GM10847 (cell line): ENCODE measurements around the gene SMIM38.

Experiments
- POLR2A ChIP-seq: IDR thresholded peaks from 2 replicates; pipeline ENCODE4 v1.6.1; 2011; ENCODE audit not compliant: insufficient read length; ENCODE audit errors: extremely low read depth

Gene SMIM38

DNA sequence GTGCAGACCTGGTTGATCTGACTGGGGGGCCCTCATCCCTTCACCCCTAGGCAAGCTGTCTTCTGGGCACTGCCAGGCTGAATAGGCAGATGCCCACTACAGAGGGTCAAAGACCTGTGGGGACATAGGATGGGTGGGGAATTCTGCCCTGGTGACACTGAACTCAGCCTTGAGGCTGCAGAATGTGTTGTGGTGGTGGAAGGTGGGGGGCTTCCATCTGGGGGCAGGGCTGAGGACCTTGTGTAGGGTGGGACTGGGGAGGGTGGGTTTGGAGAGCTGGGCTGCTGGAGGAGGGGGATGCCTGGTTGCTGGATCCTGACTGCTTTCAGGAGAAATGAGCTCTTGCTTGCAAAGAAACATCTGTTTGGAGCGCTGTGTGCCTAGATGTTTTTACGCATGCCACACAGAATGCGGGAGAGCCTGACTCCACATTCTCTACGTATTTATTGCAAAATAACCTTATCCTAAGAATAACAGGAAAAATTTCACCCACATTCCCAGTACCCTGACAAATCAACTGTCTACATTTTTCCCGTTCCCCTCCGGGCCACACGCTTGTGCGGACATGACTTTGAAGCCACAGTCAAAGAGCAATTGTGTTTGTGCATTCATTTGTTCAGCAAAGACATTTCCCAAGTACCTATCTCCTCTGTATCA lies 18.3 kb downstream of the SMIM38 start:
- TF ChIP-seq POLR2A: no peak

DNA sequence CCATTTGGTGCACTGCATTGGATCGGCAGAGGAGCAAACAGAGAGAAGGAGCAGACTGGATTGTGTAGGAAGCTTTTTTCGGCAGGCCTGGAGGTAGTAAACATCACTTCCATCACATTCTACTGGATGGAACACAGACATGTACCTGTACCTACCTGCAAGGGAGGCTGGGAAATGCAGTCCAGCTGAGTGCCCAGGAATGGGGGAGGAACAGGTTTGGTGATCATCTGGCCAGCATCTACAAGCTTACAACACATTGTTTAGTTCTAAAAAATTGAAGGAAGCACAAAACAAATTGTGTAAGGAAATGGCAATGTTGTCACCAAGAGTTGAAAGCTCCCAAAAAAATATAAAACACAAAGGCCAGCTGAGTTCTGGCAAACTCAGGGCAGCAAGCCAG lies 19.1 kb downstream of the SMIM38 start:
- no peak for TF ChIP-seq POLR2A

DNA sequence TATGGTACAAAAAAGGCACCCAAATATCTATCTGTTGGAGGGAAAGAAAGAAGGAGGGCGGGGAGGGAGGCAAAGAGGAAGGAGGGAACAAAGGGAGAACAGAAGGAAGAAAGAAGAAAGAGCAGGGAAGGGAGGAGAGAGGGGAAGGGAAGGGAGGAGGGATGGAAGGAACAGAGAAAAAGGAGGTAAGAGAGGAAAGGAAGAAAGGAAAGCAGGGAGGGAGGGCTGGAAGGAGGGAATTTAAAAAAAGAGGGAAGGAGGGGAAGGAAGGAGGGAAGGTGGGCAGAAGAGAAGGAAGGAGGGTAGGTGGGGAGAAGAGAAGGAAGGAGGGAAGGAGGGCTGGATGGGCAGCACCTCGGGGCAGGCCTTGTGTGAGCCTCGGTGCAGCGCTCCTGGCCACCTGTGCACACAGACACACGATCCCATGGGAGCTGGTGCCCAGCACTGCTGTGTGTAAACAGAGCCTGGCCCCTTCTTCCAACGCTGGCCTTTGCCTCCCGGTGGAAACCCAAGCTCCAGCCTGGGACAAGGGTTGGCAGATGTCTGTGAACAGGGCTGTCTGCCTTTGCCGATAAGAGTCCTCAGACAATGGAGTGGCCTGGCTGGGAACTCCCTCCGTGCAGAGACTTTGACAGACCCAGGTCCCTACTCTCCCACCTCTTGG lies 23.2 kb downstream of the SMIM38 start:
- TF ChIP-seq POLR2A: no peak

DNA sequence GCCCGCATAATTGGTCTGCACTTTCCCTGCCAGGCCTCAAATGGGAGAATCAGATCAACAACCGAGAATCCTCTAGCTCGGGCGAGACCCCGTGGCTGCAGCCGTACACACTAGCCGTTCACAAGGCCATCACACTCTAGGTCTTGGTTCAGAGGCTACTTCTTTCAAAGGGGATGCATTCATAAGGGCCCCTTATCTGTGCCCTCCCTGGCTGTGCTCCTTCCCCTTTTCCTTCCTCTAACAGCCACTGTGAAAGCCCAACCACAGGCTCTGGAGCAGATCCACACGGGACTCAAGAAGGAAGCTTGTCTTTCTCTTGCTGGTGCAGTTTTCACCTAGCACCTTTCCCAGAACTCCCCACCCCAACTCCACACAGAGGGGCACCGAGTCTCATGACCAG lies 24.5 kb downstream of the SMIM38 start:
- TF ChIP-seq POLR2A: no peak

DNA sequence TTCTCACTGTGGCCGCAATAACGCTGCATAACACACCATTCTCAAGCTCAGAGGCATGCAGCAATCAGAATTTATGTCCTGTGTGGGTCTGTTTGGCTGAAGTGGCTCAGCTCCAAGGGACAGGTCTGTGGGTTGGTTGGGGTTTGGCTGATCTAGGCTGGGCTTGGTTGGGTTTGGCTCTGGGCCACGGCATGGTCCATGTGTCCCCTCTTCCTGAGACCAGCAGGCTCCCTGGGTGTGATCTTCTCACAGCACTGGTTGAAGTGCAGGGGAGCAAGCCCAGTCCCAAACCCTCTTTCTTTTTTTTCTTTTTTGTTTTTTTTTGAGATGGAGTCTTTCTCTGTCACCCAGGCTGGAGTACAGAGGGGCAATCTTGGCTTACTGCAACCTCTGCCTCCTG lies 25.0 kb downstream of the SMIM38 start:
- TF ChIP-seq POLR2A: no peak

DNA sequence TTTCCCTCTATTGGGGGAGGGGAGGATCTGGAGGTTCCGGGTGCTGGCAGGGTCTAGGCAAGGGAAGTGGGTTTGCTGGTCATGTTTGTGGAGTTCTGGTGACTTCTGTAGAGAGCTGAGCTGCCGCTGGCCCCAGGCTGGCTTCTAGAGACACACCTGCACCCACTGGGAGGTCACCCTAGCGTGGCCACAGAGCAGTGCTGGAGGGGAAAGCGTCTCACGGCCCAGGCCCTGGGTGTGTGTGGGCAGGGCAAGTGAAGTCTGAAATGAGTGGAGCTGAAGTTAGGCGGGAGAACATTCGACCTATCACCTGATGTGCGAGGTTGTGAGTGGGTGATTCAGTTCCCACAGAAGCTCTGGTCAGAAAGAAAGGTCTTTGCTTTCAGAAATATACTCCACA lies 27.9 kb downstream of the SMIM38 start:
- no peak for TF ChIP-seq POLR2A

DNA sequence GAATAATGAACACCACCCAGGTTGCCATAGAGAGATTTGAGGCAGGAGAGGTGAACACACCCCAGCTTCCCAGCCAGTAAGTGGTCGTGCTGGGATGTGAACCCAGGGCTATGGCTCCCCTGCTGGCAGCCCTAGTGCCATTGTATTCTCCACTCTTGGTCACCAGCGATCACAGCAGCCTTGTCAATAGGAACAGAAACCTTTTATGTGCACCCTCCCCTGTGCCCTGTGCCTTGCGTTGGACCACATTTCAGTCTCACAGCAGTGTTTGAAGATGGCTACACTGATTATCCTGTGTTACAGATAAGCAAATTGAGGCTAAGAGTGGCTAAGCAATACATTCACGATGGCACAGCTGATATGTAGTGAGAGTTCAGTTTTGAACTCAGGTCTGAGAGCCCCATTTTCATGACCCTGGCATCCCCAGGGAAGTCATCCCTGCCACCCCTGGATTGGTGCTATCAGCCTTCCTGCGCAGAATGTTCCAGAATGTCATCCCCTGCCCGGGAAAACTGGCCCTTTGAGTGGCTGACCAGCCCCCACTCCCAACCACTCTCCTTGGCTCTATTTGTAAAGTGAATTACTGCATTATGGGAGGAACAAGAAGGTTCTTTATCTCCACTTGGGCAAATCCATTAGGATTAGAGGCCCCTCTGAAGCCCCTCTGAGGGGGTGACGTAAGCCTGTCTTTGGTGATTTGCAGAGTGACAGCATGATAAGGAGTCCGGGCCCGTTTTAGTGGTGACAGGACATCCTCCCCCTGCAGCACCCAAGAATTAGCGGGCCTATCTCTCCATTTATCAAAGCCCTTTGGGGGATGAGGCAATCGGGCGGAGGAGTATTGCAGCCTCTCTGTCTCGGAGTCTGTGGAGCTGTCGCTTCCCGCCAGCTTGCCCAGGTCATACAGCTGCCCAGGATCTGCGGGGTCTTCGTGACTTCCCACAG lies 30.9 kb downstream of the SMIM38 start:
- TF ChIP-seq POLR2A: no peak

DNA sequence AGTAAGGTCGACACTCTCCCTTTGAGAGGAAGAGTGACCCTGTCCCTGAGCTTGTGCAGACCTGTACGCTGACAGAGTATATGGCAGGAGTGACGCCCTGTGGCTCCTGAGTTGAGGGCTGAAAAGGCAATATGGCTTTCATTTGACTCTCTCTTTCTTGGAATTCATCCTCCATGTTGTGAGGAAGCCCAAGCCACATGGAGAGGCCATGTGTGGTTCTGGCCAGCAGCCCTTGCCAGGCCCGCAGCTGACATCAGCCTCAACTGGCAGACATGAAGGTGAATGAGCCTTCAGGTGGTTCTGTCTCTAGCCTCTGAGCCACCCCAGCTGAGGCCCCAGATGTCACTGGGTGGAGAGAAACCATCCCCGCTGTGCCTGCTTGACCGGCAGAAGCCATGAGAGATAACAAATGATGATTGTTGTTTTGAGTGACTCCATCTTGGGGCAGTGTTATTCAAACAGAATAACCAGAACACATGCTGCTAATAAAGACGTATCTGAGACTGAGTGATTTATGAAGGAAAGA lies 31.9 kb downstream of the SMIM38 start:
- TF ChIP-seq POLR2A: no peak

DNA sequence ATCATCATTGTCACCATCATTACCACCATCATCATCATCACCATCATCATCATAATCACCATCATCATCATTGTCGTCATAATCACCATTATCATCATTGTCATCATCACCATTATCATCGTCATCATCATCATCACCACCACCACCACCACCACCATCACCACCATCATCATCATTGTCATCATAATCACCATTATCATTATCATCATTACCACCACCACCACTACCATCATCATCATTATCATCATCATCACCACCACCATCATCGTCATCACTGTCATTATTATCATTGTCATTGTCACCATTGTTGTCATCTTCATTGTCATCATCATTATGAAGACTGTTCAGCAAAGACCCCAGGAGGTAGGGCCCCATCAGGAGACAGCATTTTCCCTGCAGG lies 33.3 kb downstream of the SMIM38 start:
- no peak for TF ChIP-seq POLR2A

DNA sequence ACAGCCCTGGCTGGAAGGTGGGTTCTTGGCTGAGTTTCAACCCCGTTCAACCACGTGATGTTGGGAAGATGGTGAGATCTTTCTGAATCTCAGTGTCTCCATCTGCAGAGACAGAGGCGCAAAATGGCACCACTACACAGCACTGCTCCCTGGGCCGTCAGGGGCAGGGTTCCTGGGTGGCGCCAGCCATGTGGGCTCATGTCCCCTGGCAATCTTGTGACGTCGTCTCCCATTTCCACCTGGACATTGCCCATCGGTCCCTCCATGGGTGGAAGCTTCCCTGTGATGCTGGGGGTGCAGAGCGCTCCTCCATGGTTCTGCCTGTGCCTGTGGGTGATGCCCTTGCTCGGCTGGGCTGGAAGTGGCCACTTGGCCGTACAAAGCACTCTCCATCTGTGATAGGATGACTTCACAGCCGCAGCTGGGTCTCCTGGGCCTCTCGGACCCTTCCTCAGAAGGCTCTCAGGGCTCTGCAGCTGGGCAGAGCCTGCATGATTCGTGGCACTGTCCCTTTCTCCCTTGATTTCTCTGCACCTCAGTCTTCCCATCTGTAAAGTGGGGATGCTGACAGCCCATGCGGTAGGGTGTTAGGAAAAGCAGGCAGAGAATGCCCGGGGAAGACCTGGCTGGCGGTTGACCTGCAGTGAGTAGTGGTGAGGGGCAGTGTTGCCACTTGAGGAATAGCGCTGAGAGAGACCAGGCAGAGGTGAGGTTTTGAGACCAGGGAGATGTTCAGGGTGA lies 35.2 kb downstream of the SMIM38 start:
- TF ChIP-seq POLR2A: no peak

DNA sequence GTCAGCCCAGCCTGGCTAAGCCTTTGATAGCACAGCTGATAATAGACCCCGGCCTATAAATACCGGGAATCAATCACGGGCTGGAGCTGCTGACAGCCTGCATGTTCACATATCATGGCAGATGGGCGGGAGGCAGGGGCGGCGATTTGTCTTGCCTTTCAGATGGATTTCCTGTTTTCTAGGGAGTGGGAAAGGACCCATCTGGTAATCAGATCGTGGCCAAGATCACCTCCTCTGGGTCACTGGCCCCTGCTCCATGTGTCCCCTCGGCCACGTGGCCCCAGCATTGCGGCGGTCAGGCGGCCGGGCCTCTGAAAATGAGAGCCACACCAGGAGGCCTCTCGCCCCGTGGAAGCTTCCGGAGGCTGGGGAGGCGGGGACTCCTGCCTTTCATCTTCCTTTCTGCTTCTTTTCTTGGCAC lies 36.6 kb downstream of the SMIM38 start:
- TF ChIP-seq POLR2A: no peak

DNA sequence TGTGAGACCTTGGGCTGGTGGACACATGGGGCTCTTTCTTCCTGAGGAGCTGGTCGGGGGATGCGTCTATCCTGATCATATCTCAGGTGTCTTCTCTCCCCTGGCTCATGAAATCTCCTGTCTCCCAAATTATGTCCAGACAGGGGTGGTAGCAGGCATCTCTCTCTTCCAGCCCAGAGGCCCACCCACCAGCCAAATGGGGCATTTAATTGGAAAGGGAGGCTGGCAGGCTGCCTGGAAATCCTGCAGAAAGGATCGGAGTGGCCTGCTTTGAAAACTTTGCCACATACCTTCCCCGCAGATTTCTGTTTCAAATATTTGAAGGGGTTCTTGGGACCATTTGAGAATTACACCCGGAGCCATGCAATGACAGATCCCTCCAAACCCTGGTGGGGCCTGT lies 37.4 kb downstream of the SMIM38 start:
- TF ChIP-seq POLR2A: no peak

DNA sequence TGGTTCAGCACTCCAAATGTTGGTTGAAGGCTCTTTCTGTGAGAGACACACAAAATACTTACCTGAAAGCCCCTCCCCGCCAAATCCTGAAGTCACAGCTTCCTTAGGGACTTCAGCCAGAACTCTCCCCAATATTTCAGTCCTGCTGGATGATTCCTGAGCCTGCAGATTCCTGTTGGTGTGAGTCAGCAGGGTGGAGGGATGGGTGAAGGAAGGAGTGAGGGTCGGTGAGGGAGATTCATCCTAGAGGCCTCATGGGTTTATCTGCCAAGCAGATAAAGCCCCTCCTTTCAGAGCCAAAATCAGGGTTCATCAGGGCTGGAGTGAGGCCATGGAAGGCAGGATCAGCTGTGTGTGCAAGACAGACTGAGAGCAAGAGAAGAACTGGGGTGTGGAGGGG lies 37.9 kb downstream of the SMIM38 start:
- no peak for TF ChIP-seq POLR2A

DNA sequence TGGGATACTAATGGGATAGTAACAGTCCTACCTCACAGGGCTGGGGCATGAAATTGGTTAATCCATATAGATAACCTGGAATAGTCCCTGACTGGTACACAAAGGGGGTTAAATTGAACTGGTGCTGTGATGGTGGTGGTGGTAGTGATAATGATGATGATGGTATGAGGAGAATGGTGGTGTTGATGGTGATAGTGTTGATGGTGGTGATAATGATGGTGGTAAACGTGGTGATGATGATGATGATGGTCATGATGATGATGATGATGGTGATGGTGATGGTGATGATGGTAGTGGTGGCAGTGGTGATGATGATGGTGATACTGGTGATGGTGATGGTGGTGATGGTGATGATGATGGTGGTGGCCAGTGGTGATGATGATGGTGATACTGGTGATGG lies 38.7 kb downstream of the SMIM38 start:
- TF ChIP-seq POLR2A: no peak

DNA sequence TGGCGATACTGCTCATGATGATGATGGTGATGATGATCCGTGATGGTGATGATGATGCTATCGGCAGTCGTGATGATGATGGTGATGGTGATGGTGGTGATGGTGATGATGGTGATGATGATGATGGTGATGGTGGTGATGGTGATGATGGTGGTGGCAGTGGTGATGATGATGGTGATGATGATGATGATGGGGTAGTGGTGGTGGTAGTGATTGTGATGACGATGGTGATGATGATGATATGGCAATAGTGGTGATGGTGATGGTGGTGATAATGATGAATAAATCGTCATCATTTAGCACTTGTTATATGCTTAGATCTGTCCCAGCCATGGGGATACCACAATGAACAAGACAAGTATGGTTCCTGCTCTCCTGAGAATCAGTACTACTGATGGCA lies 39.2 kb downstream of the SMIM38 start:
- no peak for TF ChIP-seq POLR2A
